ENCODE data around the gene CD2. TPM values are rescaled to one million over a fixed set of nuclear protein-coding genes. Genes with fewer than 3 reads are reported as not detected.

Gene CD2
- total RNA-seq, 4 donors from 2014 or later: 0.60 to 5.1 (median 1.5) TPM; not detected in 1

GRCh38 chr1:116748272-116748671 is 6.0 kb upstream of the CD2 start:
- peaks cover 0 to 43% (median 13%) of the 10 kb centered on the region in 4 donors for H3K9me3 ChIP-seq

GRCh38 chr1:116751146-116751545 is 3.1 kb upstream of the CD2 start:
- 53 to 59% methylated on average over 4 of the region's 4 CpGs for WGBS, 2 donors
- Histone ChIP-seq H3K4me3 (no peak overlapping the region), H3K27ac (no peak overlapping the region), H3K9me3 (peaks cover 0 to 24% (median 5%) of the 10 kb centered on the region in 4 donors), H3K27me3 (no peaks in the 10 kb centered on the region), H3K4me1 (no peaks in the 10 kb centered on the region), H3K36me3 (no peaks in the 10 kb centered on the region)
- TF ChIP-seq CTCF (IDR thresholded peaks at IDR 0.05): no peak
- no peak for TF ChIP-seq EP300 (IDR thresholded peaks at IDR 0.05)
- no peak for TF ChIP-seq POLR2A (IDR thresholded peaks at IDR 0.05)
- DNase-seq (ENCODE audit: low spot score in 2 of 2): no peak

More at GRCh38 chr1:116748272-116748671, 6.0 kb upstream of the CD2 start:
- H3K27me3 ChIP-seq: no peaks in the 10 kb centered on the region
- H3K4me1 ChIP-seq: no peaks in the 10 kb centered on the region
- no peak for TF ChIP-seq POLR2A (IDR thresholded peaks at IDR 0.05)
- TF ChIP-seq EP300 (IDR thresholded peaks at IDR 0.05): no peak
- no peak for TF ChIP-seq CTCF (IDR thresholded peaks at IDR 0.05)
- DNase-seq (ENCODE audit: low spot score in 2 of 2): no peak
- H3K27ac ChIP-seq: no peak overlapping the region
- 95% methylated on average over 3 of the region's 3 CpGs for WGBS, 2 donors
- H3K36me3 ChIP-seq: no peaks in the 10 kb centered on the region
- H3K4me3 ChIP-seq: no peak overlapping the region

- H3K9me3 ChIP-seq: peaks cover 0 to 24% (median 5%) of the 10 kb centered on the region in 4 donors
- H3K4me1 ChIP-seq: no peaks in the 10 kb centered on the region
- no peak overlapping the region for H3K4me3 ChIP-seq
- no peak for TF ChIP-seq CTCF (IDR thresholded peaks at IDR 0.05)
- 45 to 59% methylated on average over 1 of the region's 1 CpG for WGBS, 2 donors
- no peaks in the 10 kb centered on the region for H3K27me3 ChIP-seq
- no peak for DNase-seq (ENCODE audit: low spot score in 2 of 2)
- H3K36me3 ChIP-seq: no peaks in the 10 kb centered on the region
- no peak overlapping the region for H3K27ac ChIP-seq
Observed at GRCh38 chr1:116751621-116752020, 2.6 kb upstream of the CD2 start.

- Histone ChIP-seq H3K4me3 (no peak overlapping the region), H3K27ac (no peak overlapping the region), H3K4me1 (no peaks in the 10 kb centered on the region), H3K9me3 (peaks cover 0 to 10% (median under 1%) of the 10 kb centered on the region in 4 donors), H3K36me3 (no peaks in the 10 kb centered on the region), H3K27me3 (no peaks in the 10 kb centered on the region)
- TF ChIP-seq EP300 (IDR thresholded peaks at IDR 0.05) (no peak), POLR2A (IDR thresholded peaks at IDR 0.05) (no peak), CTCF (IDR thresholded peaks at IDR 0.05) (no peak)
- WGBS, 2 donors: 65 to 70% methylated on average over 3 of the region's 3 CpGs
- no peak for DNase-seq (ENCODE audit: low spot score in 2 of 2)
Observed at GRCh38 chr1:116753312-116753711, 918 bp upstream of the CD2 start.

GRCh38 chr1:116755066-116755465 is 836 bp downstream of the CD2 start:
- no peaks in the 10 kb centered on the region for H3K9me3 ChIP-seq
- peak overlapping the region in 2 of 4 donors; percentile 12 to 13 for H3K4me3 ChIP-seq
- WGBS, 2 donors: 94 to 98% methylated on average over 8 of the region's 8 CpGs
- no peaks in the 10 kb centered on the region for H3K27me3 ChIP-seq
- peak overlapping the region in 1 of 4 donors; percentile 45 for H3K27ac ChIP-seq
- H3K4me1 ChIP-seq: no peaks in the 10 kb centered on the region
- H3K36me3 ChIP-seq: no peaks in the 10 kb centered on the region
- TF ChIP-seq POLR2A (IDR thresholded peaks at IDR 0.05) (no peak), CTCF (IDR thresholded peaks at IDR 0.05) (no peak), EP300 (IDR thresholded peaks at IDR 0.05) (no peak)
- no peak for DNase-seq (ENCODE audit: low spot score in 2 of 2)

Measured in tibial nerve (tissue), 4 donors.